ENCODE measurements around the gene IL36G.

IL36G gene

GRCh38 chr2:112957511-112957910, 20.3 kb upstream of the IL36G start:
- TF ChIP-seq ZFX (IDR thresholded peaks at IDR 0.05): no peak

DNA sequence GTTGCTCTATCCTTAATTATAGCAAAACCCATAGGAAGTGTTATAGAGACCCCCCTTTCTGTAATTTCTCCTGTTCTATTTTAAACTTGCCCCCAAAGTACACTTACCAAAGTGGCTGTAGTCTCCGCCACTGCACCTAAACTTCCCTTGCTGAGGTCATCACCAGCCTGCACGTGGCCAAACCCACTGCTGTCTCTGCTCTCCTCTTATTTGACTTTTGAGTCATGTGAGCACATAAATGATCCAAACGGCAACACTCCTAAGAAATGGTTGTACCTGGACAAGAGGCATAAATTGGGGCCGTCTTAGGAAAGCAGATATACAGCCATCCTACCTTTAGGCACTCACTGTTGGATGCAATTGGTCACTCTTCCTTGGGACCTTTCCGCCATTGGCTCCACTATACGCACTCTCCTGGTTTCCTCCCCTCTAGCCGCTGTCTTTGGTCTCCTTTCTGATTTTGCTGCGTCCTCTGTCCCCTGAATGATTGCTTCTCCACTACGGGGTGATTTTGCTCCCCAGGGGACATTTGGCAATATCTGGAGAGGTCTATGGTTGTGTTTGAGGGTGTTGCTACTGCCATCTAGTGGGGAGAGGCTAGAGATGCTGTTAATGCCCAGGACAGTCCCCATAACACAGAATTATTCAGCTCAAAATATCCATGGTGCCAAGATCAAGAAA, 19.2 kb upstream of the IL36G start:
- peak; percentile 90 for TF ChIP-seq CTCF (conservative IDR thresholded peaks at IDR 0.05)
- TF ChIP-seq ZFX (IDR thresholded peaks at IDR 0.05): no peak
- H3K27ac ChIP-seq: no peak overlapping the region

More at GRCh38 chr2:112957511-112957910, 20.3 kb upstream of the IL36G start:
- no peak overlapping the region for H3K27ac ChIP-seq

DNA sequence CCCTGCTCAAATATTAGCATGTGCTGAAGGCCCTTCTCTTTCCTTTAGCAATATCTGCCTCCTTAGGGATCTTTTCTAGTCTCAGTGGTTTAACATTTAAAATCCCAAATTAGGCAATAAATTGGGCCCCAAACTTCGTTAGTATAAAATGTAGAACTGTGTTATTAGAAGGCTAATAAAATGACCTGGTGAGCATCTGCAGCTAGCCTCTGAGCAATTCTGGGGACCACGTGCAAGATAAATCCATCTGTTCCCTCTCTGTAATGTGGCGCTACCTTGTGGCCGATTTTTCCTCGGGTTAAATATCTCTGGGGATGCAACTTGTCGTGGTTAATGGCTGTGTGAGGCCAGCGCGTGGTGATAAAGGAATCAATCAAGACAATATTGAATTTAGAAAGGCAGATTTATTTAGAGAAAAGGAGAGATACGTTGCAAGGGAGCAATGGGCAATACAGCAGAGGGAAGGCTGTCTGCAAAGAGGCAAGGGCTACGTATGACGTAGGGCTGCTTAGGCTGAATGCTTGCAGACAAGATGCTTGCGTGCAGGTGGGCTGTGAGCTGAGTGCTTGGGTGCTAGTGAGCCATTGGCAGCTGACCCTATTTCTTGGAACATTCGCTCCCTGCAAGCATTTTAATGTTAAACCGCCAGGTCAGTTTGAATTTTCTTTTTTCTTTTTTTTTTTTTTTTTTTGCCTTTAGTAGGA, 18.5 kb upstream of the IL36G start:
- TF ChIP-seq ZFX (IDR thresholded peaks at IDR 0.05): no peak
- peak; percentile 76 for TF ChIP-seq CTCF (conservative IDR thresholded peaks at IDR 0.05)

GRCh38 chr2:112960230-112960825, 17.5 kb upstream of the IL36G start:
- no peak overlapping the region for H3K27ac ChIP-seq
- TF ChIP-seq ZFX (IDR thresholded peaks at IDR 0.05): no peak
- no peak for TF ChIP-seq CTCF (conservative IDR thresholded peaks at IDR 0.05)

More for the DNA sequence above, 18.5 kb upstream of the IL36G start:
- H3K27ac ChIP-seq: no peak overlapping the region

GRCh38 chr2:112962308-112963175, 15.3 kb upstream of the IL36G start:
- no peak overlapping the region for H3K27ac ChIP-seq
- no peak for TF ChIP-seq CTCF (conservative IDR thresholded peaks at IDR 0.05)
- no peak for TF ChIP-seq ZFX (IDR thresholded peaks at IDR 0.05)

- no peak overlapping the region for H3K27ac ChIP-seq
- TF ChIP-seq ZFX (IDR thresholded peaks at IDR 0.05): no peak
- TF ChIP-seq CTCF (conservative IDR thresholded peaks at IDR 0.05): no peak
These were observed 10.8 kb upstream of the IL36G start for GRCh38 chr2:112967023-112967422.

- no peak overlapping the region for H3K27ac ChIP-seq
- TF ChIP-seq CTCF (conservative IDR thresholded peaks at IDR 0.05) (no peak), ZFX (IDR thresholded peaks at IDR 0.05) (no peak)
These were observed 5.3 kb upstream of the IL36G start for GRCh38 chr2:112972423-112973086.

All from C4-2B (cell line).